HL-60/S4 treated with retinoic acid at 250 ng/mL for 4 days and 3 days (cell line): ENCODE results near the gene CUEDC1.

Experiments used
- in situ Hi-C: fragments of 300-500 bp; cut with MboI; formaldehyde crosslinking; loops from 2 replicates; pipeline ENCODE4 v1.7.0; 2022; ENCODE audit warnings: low sequenced_read_pairs

CUEDC1 gene

DNA sequence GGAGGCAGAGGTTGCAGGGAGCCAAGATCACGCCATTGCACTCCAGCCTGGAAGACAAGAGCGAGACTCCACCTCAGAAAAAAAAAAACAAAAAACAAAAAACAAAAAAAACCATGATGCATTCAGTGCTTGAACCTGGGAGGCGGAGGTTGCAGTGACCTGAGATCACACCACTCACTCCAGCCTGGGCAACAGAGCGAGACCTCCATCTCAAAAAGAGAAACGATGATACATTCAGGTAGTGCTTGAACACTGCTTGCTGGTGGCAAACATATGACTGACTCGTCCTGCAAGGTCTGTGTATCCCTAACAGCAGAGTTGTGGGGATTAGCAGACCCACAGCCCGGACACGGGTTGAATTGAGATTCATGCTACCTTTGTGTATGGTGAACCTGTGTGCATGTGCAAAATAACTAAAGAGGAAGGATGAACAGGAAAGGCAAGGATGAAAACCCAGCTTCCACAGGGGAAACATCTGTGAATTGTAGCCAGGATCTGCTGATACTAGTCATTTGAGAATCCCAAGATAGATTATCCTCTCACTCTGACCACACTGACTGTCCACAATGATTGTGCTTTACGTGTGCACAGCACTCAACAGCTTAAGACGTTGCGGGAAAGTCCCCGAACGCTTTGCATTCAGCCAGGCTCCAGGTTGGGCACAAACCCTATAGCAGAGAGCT lies 53.0 kb downstream of the CUEDC1 start:
- in situ Hi-C loops: no loop called here

DNA sequence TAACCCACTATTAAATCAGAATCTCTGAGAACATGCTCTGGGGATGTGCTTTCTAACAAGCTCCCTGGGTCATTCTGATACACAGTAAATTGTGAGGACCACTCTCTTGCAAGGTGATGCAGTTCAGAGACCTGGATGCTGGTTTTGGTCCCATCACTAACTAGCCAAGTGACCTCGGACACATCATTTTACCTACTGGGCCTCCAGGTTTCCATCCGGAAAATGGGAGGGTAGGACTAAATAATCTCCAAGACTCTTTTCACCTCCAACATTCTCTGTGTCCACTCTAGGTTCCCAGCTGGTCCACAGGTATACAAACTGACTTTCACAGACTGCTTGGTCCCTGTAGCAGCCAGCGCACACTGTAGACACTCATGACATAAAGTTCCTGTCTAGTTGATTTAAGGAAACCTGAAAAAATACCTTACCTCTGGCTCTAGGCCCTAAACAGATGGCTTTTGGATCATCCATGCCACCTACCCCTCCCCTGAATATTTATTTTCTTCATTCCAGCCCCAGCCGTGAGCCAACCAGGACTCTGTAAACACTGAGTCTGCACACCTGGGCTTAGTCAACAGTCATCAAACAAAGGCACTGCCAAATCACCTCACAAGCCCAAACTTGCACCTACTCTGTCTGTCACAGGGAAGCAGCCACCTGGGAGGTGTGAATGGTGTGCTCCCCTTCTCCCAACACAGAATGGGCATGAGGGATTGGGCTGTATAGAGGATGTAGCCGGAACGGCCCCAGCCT lies 54.0 kb downstream of the CUEDC1 start:
- in situ Hi-C loops: no loop called here

DNA sequence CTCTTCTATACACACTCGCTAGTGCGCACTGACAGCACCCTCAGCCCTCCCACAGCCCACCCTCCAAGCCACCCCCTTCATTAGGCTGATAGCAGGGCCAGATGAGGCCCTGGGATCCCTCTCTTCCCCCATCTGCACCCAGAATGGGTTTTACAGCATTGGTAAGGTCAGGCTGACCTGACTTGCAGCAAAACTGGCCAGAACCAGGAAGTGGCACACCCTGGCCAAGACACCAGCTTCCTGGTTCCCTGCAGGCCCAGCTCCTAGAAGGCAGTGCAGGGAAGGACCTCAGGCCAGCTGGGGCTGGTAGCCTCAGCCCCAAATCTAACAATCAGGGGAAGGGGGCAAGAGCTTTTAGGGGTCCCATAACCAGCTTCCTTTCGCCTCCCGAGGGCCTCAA lies 55.4 kb downstream of the CUEDC1 start:
- in situ Hi-C loops: no loop called here

DNA sequence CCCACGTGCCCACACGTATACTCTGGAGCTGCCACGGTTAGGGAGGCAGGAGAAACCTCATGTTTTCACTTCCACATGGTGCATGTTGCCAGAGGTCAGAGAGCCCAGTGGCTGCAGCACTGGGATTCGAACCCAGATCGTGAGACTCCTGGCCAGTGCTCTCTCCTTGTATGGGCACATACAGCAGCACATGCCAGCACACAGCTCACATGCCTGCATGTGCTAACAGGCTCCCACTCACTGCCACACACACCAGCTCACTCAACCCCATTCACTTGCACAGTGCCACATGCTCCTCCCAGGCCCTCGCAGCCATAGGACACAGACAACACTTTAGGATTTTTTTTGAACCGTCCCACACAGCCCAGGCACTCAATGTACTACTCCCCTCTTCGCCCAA lies 55.8 kb downstream of the CUEDC1 start:
- in situ Hi-C loops: no loop called here

DNA sequence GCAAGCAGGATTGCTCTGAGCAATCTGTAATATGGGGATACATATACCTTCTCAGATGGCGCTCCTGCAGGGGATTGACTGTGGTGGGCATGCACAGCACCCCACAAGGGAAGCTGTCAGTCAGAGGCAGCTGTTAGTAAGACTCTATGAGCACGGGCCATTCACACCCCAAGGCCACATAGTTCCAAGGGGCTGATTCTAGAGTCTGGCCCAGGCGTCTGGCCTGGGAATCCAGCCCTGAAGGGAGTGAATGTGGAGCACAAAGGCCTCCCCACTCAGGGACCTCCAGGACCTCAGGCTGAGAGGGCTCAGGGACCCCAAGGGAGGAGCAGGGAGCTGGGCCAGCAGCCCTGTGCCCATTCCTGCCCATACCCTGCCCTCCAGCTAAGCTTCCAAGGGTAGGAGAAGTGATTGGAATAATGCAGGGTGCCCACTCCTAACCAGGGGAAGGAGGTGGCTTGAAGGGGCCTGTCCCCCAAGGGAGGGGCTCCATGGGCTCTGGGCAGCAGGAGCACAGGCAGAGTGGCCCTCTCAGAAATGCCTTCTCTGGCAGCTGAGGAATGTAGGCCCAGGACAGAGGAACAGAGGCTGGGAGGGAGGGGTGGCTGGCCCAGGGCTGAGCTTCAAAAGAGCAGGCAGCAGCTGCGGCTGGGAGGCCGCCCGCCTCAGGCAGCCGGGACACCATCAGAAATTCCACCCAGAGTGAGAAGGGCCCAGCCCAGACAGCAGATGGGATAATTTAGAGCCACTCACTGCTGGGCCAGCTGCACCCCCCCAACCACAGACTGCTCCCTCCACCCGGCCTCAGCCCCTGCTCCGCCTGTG lies 56.5 kb downstream of the CUEDC1 start:
- in situ Hi-C loops: no loop called here

DNA sequence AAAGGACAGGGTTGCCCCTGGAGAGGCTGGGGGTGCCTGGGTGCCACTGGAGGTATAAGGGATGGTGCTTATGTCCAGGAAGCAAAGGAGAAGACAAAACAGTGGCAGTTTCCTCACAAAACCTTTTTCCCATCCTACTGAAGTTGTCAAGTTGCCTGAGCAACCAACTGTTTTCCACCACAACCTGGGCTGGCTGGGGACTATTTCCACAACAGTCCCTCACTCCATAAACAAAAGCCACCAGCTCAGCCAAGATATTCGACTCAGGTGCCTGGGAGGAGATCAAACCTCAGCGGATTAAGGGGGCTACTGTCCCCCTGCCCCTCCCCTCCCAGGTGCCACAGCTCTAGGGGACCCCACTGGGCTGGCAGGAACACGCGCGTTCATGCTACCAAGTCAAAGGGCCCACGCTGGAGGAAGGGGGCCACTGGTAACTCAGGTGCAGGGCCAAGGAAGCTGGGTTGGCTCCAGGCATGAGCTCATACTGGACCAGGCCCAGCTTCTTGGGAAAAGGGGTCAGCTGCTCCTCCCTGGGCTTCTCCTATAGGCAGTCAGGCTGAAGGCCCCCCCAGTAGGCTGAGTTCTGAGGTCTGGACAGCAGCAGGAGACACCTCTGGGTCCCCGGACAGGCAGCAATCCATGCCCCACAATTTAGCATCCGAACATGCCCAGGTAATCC lies 59.7 kb downstream of the CUEDC1 start:
- in situ Hi-C loops: no loop called here

DNA sequence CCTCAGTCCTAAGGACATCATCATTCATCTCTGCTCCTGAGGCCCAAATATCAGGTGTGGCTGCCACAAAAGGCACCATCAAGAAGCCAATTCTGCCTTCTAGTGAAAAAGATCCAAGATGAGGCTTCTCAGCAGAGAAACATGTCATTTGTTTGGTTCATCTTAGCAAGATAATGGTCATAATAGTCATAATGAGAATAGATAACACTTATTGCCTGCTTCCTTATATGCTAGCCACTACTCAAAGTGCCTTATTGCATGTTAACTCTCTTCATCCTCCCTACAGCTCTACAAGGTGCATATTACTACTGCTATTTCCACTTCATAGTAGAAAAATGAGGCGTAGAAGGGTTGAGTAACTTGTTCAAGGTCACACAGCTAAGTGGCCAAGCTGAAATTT lies 60.4 kb downstream of the CUEDC1 start:
- in situ Hi-C loops: no loop called here

DNA sequence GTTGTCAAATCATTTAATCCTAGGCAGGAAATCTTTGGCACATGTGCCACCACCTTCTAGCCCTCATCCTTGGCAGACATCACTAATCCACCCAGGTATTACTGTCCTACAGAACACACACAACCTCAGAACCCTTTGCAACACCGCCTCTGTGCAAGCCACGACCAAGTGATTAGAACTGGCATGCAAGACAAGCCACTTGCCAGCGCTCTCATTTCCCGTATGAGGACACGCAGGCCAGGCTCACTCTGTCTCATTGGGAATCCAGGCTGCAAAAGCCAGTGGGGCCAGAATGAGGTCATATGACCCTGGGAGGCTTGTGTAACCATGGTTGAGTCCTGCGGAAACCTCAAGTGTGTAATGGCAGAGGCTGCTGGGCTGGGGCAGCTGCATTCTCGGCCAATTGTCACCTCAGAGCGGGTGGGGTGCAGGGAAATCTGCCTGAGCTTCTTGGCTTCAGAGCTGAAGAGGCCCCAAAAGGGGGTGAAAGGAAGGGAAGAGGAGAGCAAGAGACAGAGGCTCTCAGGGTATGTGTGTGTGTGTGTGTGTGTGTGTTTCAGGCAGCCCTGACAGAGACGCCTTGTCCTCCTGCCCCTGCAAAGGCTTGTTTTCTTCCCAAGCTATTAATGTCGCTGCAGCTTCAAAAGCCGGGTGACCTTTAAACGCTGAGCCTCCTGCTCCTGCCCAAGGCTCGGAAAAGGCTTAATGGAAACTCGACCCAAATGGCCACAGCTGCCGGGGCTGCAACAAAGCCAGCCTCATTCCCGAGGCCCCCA lies 62.2 kb downstream of the CUEDC1 start:
- in situ Hi-C loops: no loop called here

DNA sequence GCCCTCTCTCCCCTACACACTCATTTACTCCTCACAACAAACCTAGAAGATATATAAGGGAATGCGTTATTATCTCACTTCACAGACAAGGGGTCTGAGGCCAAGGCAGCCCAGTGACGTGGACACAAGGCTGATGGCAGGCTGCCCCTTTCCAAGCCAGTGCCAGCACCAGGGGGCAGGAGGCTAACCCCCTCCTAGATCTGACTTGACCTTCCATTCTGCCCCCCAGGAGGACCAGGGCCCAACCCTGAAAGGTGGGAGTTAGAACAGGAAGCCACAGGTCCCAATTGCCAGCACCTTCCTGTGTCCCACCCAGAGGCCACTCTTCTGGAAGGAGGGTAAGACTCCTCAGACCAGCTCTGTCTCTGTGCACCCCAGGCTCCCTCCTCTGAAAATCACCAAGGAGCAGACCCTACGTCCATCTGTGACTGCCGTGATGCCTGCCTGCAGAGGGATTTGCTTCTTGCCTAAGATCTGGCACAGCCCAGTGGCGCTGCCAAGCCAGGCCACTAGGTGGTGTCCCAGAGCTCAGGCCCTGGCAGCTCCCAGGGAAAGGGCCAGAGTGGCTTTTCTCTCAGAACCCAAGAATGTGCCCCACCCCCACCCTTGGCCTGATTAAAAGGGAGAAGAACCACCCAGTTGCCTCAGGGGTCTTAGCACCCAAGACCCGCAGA lies 62.9 kb downstream of the CUEDC1 start:
- in situ Hi-C loops: no loop called here

DNA sequence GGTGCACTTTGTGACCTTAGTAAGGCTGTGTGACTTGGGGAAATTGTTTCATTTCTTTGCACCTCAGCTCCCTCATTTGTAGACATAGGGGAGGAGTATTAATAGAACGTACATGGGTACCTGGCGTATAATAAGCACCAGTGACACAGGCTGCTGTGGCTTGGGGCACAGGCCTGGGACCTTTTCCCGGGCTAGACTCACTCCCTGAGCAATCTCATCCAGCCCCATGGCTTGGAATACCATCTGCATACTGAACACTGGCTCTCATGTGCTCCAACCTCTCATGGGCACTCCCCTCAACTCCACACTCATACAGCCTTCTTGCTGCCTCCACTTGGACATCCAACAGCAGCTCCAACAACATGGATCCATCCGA lies 64.4 kb downstream of the CUEDC1 start:
- in situ Hi-C loops: no loop called here

DNA sequence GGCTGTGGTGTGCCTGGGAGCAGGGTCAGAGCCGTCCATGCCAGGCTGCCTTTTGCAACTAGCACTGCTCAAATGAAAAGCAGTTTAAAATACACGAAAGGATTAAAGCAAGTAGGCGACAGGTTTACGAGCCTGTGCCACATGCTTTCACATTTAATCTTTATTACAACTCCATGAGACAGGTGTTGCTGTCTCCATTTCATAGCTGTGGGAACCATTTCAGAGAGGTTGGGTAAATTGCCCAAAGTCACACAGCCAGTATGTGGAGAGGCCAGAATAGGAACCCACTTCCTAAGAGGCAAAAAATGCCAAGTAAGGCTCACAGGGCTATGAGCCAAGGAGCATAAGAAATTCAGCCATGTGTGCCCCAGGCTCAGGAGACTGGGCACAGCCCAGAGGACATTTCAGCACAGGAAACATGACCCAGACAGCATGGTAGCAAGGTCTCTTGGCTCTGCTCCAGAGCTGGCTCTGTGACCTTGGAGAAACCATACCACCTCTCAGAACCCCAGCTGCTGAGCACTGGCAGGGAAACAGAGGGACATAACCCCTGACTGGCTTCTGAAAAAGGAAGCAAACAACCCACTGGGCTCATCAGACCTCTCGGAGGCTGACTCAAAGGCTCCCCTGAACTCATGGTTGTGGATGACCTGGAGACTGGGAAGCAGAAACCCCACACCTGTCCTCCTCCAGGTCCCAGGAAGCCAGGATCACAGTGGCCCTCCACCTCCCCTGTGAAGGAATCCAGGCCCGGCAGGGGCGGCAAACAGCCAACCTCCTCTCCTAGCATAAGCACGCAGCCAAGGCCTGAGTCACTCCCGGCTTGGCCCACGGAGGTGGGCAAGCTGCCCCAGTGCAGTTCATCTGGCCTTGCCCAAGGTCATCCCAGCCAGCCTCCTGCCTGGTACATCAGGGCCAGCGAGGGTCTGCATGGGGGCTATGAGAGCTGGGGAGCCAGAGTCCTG lies 65.0 kb downstream of the CUEDC1 start:
- in situ Hi-C loops: no loop called here

DNA sequence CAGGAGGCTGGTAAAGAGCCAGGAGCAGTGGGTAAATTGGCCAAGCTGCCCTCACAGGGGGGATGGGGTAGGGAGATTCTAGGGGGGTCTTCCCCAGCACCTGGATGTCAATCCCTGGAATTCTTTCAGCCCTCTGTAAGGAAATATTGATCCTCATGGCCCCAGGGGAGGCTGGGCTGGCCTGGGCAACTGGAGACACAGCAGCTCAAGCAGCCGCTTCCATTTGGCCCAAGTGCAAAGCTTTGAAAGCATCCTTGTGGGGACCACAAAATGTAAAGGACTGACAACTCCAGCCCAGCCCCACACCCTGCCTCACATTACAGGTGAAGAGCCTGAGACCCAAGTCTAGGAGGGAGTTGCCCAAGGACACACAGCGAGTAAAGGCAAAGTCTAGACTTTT lies 66.0 kb downstream of the CUEDC1 start:
- in situ Hi-C loops: no loop called here

DNA sequence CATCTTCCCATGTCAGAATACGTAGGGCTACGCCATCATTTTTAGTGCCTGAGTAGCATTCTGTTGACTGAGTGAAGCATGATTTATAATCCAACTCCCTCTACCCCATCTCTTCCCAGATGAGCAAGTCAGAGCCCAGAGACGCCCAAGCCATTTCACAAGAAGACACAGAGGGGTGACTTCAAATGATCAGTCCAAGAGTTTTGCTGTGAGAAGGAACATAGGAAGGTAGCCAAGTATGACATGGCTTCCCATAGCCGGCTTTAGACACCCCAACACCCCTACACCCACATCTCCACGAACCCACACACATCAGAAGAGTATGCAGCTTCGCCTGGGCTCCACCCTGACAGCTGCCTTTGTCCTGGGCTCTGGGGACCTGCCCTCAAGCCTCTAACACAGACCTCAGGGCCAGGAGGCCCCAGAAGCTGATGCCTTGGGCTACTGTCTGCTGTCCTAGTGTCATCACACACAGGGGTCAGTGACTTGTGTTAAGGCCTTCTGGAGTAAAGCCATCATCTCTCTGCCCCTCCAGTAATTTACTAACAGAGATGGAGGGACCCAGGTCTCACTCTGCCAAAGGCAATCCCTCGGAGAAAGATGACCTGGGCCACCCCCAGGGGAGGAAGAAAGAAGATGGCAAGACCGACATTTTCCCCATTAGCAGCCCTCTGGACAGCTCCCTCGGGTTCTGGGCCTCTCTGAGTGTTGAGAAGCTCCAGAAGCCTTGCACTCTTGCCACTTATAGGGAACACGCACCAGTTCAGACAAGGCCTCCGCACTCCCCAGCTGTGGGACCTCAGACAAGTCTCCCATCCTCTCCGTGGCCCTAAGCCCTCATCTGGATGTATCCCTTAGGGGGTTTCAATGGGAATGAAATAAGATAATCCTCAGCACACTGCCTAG lies 66.6 kb downstream of the CUEDC1 start:
- in situ Hi-C loops: no loop called here

DNA sequence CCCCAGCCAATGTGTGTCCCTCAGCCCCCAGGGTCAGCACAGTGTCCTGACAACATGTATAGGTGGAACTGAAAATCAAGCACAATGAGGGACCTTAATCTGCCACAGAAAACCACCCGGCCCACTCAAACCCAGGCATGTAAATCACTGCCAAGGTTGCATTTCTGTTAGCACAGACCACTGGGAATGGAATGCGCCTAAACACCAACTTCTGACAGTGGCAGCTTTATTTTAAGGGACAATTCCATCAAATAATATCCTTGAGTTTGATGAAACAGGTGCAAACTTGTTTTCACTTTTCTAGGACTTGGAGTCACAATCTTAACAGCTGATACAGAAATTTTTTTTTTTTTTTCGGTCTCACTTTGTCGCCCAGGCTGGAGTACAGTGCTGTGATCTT lies 68.1 kb downstream of the CUEDC1 start:
- in situ Hi-C loops: no loop called here

DNA sequence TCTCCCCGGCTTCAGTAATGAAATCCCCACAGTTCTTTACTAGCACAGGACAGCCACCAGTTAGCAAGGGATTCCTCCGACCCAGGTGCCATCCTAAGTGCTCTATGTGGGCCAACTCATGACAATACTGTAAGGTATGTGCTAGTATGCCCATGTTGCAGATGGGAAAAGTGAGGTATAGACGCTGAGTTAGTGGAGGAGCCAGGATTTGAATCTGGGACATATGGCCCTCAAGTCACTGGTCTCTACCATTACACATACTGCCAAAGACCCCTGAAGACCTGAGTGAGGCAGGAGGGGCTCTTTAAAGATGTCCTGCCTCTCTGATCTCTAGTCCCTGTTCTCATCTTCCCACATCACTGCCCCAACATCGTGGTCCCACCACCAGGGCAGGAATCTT lies 69.2 kb downstream of the CUEDC1 start:
- in situ Hi-C loops: no loop called here

DNA sequence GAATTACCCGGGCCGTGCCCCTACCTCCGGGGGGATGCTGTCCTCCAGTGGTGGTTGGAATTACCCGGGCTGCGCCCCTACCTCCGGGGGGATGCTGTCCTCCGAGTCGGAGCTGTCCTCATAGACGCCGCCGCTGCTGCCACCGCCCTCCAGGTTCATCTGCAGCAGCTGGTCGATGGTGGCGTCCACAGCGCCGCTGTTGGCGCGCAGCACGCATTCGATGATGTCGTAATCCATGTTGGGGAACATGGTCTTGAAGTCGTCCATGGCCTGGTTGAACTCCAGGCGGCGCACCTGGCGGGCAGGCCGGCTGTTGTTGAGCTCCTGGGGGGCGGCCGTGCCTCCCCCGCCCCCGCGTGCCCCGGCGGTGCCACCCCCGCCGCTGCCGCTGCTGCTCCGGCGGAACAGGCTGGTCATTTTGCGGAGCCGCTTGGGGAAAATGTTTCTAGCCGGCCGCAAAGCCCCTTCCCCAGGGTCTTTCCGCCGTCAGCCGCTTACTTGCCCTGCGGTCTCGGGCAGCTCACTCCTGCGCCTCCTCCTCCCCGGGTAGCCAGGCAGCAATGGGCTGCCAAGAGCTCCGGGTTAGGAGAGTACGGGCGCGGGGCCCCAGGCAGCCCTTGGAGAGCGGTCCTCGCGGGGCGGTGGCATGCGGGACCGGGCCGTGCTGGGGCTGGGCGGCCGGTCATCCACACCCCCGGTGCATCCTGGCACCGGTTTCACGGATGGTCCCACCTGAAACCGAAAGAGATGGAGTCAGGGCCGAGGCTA lies 69.9 kb downstream of the CUEDC1 start:
- in situ Hi-C loops: no loop called here

DNA sequence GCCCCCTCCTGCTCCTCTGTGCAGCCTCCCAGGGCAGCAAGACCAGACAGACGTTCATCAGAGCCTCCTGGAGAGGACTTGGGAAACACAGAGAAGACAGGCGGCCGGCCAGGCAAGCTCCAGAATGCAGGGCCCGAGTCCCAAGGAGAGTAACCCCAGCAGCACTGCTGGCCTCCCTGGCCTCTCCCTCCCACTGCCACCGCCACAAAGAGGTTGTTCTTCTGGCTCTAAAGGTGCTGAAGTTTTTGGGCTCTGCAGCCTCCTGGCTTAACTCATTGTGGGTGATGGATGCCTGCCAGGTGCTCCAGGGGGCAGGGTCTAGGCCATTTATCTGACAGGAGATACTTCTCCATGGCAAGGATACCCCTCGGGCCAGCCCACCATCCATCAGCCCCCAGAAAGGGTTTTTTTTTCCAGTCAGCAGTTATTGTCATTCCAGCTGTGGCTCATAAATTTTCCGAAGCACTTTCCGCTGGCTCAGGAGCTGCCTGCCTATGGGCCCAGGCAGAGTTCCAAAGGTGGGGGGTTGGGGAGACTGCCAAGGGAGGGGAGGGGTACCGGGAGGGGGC lies 73.3 kb downstream of the CUEDC1 start:
- in situ Hi-C loops: no loop called here
